Nephron progenitor cell (in vitro differentiated cells): Measurements from ENCODE around the gene REXO1.
A peak's percentile ranks its signal among the peaks of the same experiment; 100 is the strongest.

ENCODE experiments used
- DNase-seq: peaks from one replicate; pipeline ENCODE4 v3.0.0; 2021
- H3K27ac Mint-ChIP-seq: 2 replicates; pipeline ENCODE4 v1.8.0; 2021; ENCODE audit warnings: mild to moderate bottlenecking, moderate library complexity, mixed read lengths
- H3K27me3 Mint-ChIP-seq: 2 replicates; pipeline ENCODE4 v1.8.0; 2021; ENCODE audit warnings: mild to moderate bottlenecking, low read depth, mixed read lengths; ENCODE audit not compliant: poor library complexity
- H3K36me3 Mint-ChIP-seq: 2 replicates; pipeline ENCODE4 v1.8.0; 2021; ENCODE audit warnings: low read depth, mixed read lengths
- H3K4me1 Mint-ChIP-seq: 2 replicates; pipeline ENCODE4 v1.8.0; 2021; ENCODE audit warnings: mixed read lengths
- H3K4me3 Mint-ChIP-seq: 2 replicates; pipeline ENCODE4 v1.8.0; 2021; ENCODE audit warnings: mild to moderate bottlenecking, moderate library complexity, mixed read lengths
- H3K9me3 Mint-ChIP-seq: 2 replicates; pipeline ENCODE4 v1.8.0; 2021; ENCODE audit warnings: mild to moderate bottlenecking, moderate library complexity, mixed read lengths
- TF ChIP-seq, protein P1 (sequence below): fragments of 200-600 bp; sonication (generic); IDR thresholded peaks from 2 replicates; pipeline ENCODE4 v1.5.0; 2021; ENCODE audit warnings: antibody characterized with exemption

The REXO1 gene

DNA sequence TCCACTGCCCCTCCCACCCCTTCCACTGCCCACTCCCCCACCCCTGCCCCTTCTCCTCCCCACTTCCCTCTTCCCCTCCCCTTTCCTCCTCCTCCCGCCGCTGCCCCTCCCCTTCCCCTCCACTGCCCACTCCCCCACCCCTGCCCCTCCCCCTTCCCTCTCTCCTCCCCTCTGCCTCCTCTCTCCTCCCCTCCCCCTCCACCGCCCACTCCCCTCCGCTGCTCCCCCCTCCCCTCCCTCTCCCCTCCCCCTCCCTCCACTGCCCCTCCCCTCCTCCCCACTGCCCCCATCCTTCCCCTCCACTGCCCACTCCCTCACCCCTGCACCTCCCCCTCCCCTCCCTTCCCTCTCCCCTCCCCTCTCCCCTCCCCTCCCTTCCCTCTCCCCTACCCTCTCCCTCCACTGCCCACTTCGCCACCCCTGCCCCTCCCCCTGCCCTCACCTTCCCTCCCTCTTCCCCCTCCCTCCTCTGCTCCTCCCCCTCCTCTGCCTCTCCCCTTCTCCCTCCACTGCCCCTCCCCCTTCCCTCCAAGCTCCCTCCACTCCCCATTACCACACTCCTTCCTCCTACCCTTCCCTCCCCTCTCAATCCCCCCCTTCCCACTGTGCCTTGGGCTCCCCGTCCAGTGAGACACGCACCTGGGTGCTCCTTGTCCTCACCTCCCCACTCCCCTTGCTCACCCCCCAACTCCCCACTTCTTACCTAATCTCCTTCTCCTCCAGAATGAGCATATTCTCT lies 58.1 kb downstream of the REXO1 start:
- Mint-ChIP-seq H3K4me3 (no peak overlapping the region), H3K4me1 (no peaks in the 10 kb centered on the region), H3K36me3 (no peaks in the 10 kb centered on the region), H3K27me3 (peaks cover 78% of the 10 kb centered on the region), H3K9me3 (no peaks in the 10 kb centered on the region), H3K27ac (no peak overlapping the region)
- DNase-seq, result no peak
- TF ChIP-seq, protein P1, sequence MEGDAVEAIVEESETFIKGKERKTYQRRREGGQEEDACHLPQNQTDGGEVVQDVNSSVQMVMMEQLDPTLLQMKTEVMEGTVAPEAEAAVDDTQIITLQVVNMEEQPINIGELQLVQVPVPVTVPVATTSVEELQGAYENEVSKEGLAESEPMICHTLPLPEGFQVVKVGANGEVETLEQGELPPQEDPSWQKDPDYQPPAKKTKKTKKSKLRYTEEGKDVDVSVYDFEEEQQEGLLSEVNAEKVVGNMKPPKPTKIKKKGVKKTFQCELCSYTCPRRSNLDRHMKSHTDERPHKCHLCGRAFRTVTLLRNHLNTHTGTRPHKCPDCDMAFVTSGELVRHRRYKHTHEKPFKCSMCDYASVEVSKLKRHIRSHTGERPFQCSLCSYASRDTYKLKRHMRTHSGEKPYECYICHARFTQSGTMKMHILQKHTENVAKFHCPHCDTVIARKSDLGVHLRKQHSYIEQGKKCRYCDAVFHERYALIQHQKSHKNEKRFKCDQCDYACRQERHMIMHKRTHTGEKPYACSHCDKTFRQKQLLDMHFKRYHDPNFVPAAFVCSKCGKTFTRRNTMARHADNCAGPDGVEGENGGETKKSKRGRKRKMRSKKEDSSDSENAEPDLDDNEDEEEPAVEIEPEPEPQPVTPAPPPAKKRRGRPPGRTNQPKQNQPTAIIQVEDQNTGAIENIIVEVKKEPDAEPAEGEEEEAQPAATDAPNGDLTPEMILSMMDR, result no peak

DNA sequence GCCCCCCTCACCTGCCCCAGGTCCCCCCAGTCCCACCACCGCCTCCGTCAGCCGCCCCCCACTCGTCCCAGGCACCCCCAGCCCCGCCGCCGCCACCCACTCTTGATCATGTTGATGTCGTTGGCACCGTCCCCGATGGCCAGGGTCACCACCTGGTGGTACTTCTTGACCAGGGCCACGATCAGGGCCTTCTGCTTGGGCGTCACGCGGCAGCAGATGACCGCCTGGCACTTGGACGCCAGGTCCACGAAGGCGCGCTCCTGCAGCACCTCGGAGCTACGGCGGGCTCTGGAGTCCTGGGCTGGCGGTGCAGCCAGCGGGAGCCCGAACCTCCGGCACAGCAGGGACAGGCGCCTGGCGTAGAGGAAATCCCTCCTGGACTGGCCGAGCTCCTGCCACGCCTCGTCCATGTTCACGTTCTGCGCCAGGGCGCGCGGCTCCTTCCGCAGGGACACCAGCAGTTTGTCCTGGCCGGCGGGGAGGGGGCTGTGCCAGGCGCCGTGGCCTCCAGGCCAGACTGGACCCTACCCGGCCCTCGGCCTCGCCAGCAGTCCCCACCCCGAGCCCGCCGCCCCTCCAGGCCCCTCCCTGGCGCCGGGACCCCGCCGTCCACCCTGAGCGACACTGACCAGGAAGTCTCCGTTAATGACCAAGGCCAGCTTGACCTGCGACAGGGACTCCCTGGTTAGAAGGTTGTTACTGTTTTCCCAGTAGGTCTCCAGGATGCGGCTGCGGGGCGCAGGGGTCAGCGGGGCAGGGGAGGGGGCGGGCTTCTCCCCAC lies 58.8 kb downstream of the REXO1 start:
- DNase-seq, result peak; percentile 60
- Mint-ChIP-seq H3K4me3 (no peak overlapping the region), H3K27me3 (peaks cover 80% of the 10 kb centered on the region), H3K36me3 (no peaks in the 10 kb centered on the region), H3K4me1 (no peaks in the 10 kb centered on the region), H3K9me3 (no peaks in the 10 kb centered on the region), H3K27ac (no peak overlapping the region)
- TF ChIP-seq, protein P1, result no peak

DNA sequence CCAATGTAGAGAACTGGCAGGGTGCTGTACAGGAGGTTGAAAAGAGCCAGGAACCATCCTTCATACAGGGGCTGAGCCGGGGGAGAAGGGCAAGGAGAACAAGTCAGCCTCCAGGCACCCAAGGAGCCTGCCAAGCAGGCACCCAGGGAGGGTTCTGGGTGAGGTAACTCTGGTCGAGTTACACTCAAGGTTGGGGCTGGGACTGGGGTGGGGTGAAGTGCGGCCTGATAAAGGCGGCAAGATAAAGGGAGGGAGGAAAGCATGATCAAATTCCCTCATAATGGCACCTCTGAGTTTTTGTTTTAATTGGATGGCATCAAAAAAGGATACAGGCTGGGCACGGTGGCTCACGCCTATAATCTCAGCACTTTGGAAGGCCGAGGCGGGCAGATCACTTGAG lies 61.2 kb downstream of the REXO1 start:
- Mint-ChIP-seq H3K27me3 (peaks cover 90% of the 10 kb centered on the region), H3K27ac (no peak overlapping the region), H3K36me3 (no peaks in the 10 kb centered on the region), H3K9me3 (peaks cover 17% of the 10 kb centered on the region), H3K4me3 (no peak overlapping the region), H3K4me1 (no peaks in the 10 kb centered on the region)
- no peak for DNase-seq
- TF ChIP-seq, protein P1, result no peak

DNA sequence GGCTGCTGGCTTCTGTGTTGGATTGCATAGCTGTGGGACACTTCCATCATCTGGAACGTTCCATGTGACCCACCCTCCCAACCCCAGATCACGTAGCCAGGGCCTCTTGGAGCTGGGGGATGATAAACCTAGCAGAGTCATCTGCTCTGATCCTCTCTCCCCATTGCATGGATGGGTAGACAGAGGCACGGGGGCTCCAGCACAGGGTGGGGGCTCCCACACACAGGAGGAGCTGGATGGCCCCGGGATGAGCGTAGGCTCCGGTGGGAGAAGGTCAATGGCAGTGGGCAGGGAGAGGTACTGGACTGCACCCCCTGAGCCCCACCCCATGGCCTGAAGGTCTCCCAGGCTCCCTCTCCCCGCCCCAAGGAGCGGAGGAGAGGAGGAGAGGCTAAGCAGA lies 61.6 kb downstream of the REXO1 start:
- Mint-ChIP-seq H3K27me3 (peaks cover 90% of the 10 kb centered on the region), H3K4me3 (no peak overlapping the region), H3K36me3 (no peaks in the 10 kb centered on the region), H3K9me3 (peaks cover 22% of the 10 kb centered on the region), H3K27ac (no peak overlapping the region), H3K4me1 (no peaks in the 10 kb centered on the region)
- no peak for DNase-seq
- TF ChIP-seq, protein P1, result no peak

DNA sequence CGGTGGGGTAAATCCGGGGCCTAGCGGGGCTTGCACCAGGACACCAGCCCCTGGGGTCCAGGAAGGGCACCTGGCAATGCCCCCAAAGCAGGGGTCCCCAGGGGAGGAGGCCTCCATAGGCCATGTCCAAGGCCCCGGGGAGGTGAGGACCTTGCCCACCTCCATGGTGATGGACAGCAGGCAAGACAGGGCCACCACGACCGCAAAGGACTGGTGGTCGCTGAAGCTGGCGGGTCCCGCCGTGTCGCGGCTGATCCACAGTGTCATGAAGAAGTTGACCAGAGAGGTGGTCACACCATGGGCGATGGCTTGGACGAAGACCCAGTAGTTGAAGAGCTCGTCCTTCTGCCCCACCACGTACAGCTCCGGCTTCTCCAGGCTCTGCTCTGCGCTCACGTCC lies 63.0 kb downstream of the REXO1 start:
- H3K36me3 Mint-ChIP-seq, result no peaks in the 10 kb centered on the region
- H3K4me1 Mint-ChIP-seq, result no peaks in the 10 kb centered on the region
- H3K27ac Mint-ChIP-seq, result no peak overlapping the region
- no peak overlapping the region for H3K4me3 Mint-ChIP-seq
- TF ChIP-seq, protein P1, result no peak
- H3K9me3 Mint-ChIP-seq, result peaks cover 33% of the 10 kb centered on the region
- peaks cover 91% of the 10 kb centered on the region for H3K27me3 Mint-ChIP-seq
- DNase-seq, result no peak
